NCI-H2081 treated with DMSO at 0.1 percent for 48 hours (cell line): ENCODE measurements around the gene NTMT1.

ENCODE experiments used
- DNase-seq: peaks from one replicate; lab custom pipeline; 2025; lab: John Stamatoyannopoulos, UW

NTMT1 gene

GRCh38 chr9:129637102-129637501 lies 11.1 kb downstream of the NTMT1 start:
- DNase-seq = no peak

- no peak for DNase-seq
Measured at GRCh38 chr9:129637673-129638439, 11.9 kb downstream of the NTMT1 start.

GRCh38 chr9:129639034-129639630 lies 13.2 kb downstream of the NTMT1 start:
- DNase-seq = no peak

GRCh38 chr9:129639756-129640085 lies 13.8 kb downstream of the NTMT1 start:
- DNase-seq = no peak

- DNase-seq = peak; percentile 45
Measured at GRCh38 chr9:129640086-129640870, 14.3 kb downstream of the NTMT1 start.

- DNase-seq = no peak
Measured at GRCh38 chr9:129640871-129641749, 15.1 kb downstream of the NTMT1 start.

GRCh38 chr9:129641750-129642585 lies 16.0 kb downstream of the NTMT1 start, which contains the start of gene ASB6:
TSS of gene ASB6 (minus strand) at chr9:129642151. CDS start at chr9:129641999, 152 bp downstream.
- no peak for DNase-seq

- no peak for DNase-seq
Measured at GRCh38 chr9:129643706-129644105, 17.7 kb downstream of the NTMT1 start.

- DNase-seq = no peak
Measured at GRCh38 chr9:129644365-129644764, 18.4 kb downstream of the NTMT1 start.

GRCh38 chr9:129644902-129645301 lies 18.9 kb downstream of the NTMT1 start:
- DNase-seq = no peak

- DNase-seq = no peak
Measured at GRCh38 chr9:129646252-129646651, 20.3 kb downstream of the NTMT1 start.

- no peak for DNase-seq
Measured at GRCh38 chr9:129646654-129647053, 20.7 kb downstream of the NTMT1 start.

- no peak for DNase-seq
Measured at GRCh38 chr9:129647635-129648034, 21.7 kb downstream of the NTMT1 start.

GRCh38 chr9:129648092-129648763 lies 22.3 kb downstream of the NTMT1 start:
- DNase-seq = no peak

- no peak for DNase-seq
Measured at GRCh38 chr9:129648764-129649115, 22.8 kb downstream of the NTMT1 start.

- DNase-seq = no peak
Measured at GRCh38 chr9:129649726-129650679, 24.0 kb downstream of the NTMT1 start.

GRCh38 chr9:129650680-129651235 lies 24.8 kb downstream of the NTMT1 start:
- DNase-seq = no peak

- DNase-seq = no peak
Measured at GRCh38 chr9:129653823-129654553, 28.0 kb downstream of the NTMT1 start.
